SU-DHL-6 (cell line): Measurements from ENCODE around the gene STK32A.
"Not testable (repeated sequence)": the region's sequence is repeated elsewhere in the genome, so short reads cannot be mapped to it uniquely, and the experiment has no call there.

Source experiments
- H2AFZ ChIP-seq: fragments of 200-600 bp; sonication (generic); 2 replicates; pipeline ENCODE4 v1.6.1; 2014; ENCODE audit warnings: low read depth, mild to moderate bottlenecking, moderate library complexity, mixed read lengths, antibody characterized with exemption, low read length; ENCODE audit not compliant: severe bottlenecking
- H3F3A ChIP-seq: fragments of 200-600 bp; shearing (Covaris generic); 2 replicates; pipeline ENCODE4 v1.6.0; 2016; ENCODE audit warnings: antibody characterized with exemption, mild to moderate bottlenecking; ENCODE audit not compliant: insufficient read depth
- H3K27ac ChIP-seq: fragments of 200-600 bp; sonication (generic); 2 replicates; pipeline ENCODE4 v1.5.1; 2016; ENCODE audit warnings: low read depth, mild to moderate bottlenecking, low read length, moderate library complexity, mixed read lengths
- H3K27me3 ChIP-seq: fragments of 200-600 bp; sonication (generic), shearing (Covaris generic); 2 replicates; pipeline ENCODE4 v1.6.0; 2014; ENCODE audit warnings: mild to moderate bottlenecking, low read length
- H3K36me3 ChIP-seq: fragments of 200-600 bp; sonication (generic); 2 replicates; pipeline ENCODE4 v1.6.1; 2014; ENCODE audit warnings: mild to moderate bottlenecking, low read length, mixed read lengths
- H3K4me2 ChIP-seq: fragments of 300-600, 200-600 bp; shearing (Covaris generic), sonication (generic); 2 replicates; pipeline ENCODE4 v1.6.0; 2014; ENCODE audit warnings: low read length, low read depth, mild to moderate bottlenecking; ENCODE audit not compliant: poor library complexity, severe bottlenecking
- H3K4me3 ChIP-seq: fragments of 200-600 bp; sonication (generic); 2 replicates; pipeline ENCODE4 v1.5.1; 2014; ENCODE audit warnings: antibody characterized with exemption, low read length, mild to moderate bottlenecking, mixed read lengths; ENCODE audit not compliant: insufficient read depth, poor library complexity, severe bottlenecking
- H3K79me2 ChIP-seq: fragments of 200-600 bp; sonication (generic); 2 replicates; pipeline ENCODE4 v1.6.1; 2014; ENCODE audit warnings: mild to moderate bottlenecking, low read length, moderate library complexity; ENCODE audit not compliant: insufficient read depth
- H3K9ac ChIP-seq: fragments of 200-600 bp; sonication (generic); 2 replicates; pipeline ENCODE4 v1.7.0; 2014; ENCODE audit warnings: mild to moderate bottlenecking, low read length
- H3K9me2 ChIP-seq: fragments of 200-600 bp; sonication (generic); replicated peaks from 2 replicates; pipeline ENCODE4 v1.6.1; 2014; ENCODE audit warnings: low read length; ENCODE audit not compliant: insufficient read depth
- H3K9me3 ChIP-seq: fragments of 200-600 bp; sonication (generic); 2 replicates; pipeline ENCODE4 v1.6.1; 2014; ENCODE audit warnings: low read length, mixed read lengths; ENCODE audit not compliant: insufficient read depth
- H4K20me1 ChIP-seq: fragments of 200-600 bp; sonication (generic); 2 replicates; pipeline ENCODE4 v1.6.1; 2014; ENCODE audit warnings: low read depth, mild to moderate bottlenecking, antibody characterized with exemption, low read length, moderate library complexity, mixed read lengths
- CTCF ChIP-seq: fragments of 200-600 bp; sonication (generic); IDR thresholded peaks from one replicate; pipeline ENCODE4 v1.5.1; 2017; ENCODE audit warnings: antibody characterized with exemption, mild to moderate bottlenecking, low read length, moderate library complexity; ENCODE audit not compliant: insufficient read depth, poor library complexity, severe bottlenecking
- EZH2phosphoT487 ChIP-seq: fragments of 200-600 bp; sonication (generic), shearing (Covaris generic); conservative IDR thresholded peaks from 2 replicates; pipeline ENCODE4 v1.6.1; 2018; ENCODE audit warnings: mild to moderate bottlenecking, antibody characterized with exemption, low read length, moderate library complexity, mixed read lengths

Gene STK32A

GRCh38 chr5:147240266-147240985 lies 5.6 kb downstream of the STK32A start:
- H3F3A ChIP-seq = no peaks in the 10 kb centered on the region
- no peak overlapping the region for H3K4me2 ChIP-seq
- no peak for TF ChIP-seq CTCF
- no peak for TF ChIP-seq EZH2phosphoT487
- H3K36me3 ChIP-seq = no peaks in the 10 kb centered on the region
- H3K9me3 ChIP-seq = no peaks in the 10 kb centered on the region
- H3K27me3 ChIP-seq = no peaks in the 10 kb centered on the region
- H3K9me2 ChIP-seq = no peaks in the 10 kb centered on the region
- no peak overlapping the region for H2AFZ ChIP-seq
- H3K79me2 ChIP-seq = no peaks in the 10 kb centered on the region
- H3K27ac ChIP-seq = no peak overlapping the region
- no peak overlapping the region for H3K9ac ChIP-seq
- H4K20me1 ChIP-seq = no peaks in the 10 kb centered on the region
- no peak overlapping the region for H3K4me3 ChIP-seq

GRCh38 chr5:147243238-147243637 lies 8.4 kb downstream of the STK32A start:
- not testable (repeated sequence) for H3F3A ChIP-seq

GRCh38 chr5:147245381-147246165 lies 10.7 kb downstream of the STK32A start:
- no peak overlapping the region for H3K4me3 ChIP-seq
- H3K27me3 ChIP-seq = no peaks in the 10 kb centered on the region
- H4K20me1 ChIP-seq = no peaks in the 10 kb centered on the region
- H3K9me2 ChIP-seq = no peaks in the 10 kb centered on the region
- H3K79me2 ChIP-seq = no peaks in the 10 kb centered on the region
- H3K9me3 ChIP-seq = no peaks in the 10 kb centered on the region
- H3K36me3 ChIP-seq = no peaks in the 10 kb centered on the region
- no peak overlapping the region for H3K9ac ChIP-seq
- H3K4me2 ChIP-seq = no peak overlapping the region
- no peak overlapping the region for H2AFZ ChIP-seq
- TF ChIP-seq EZH2phosphoT487 = no peak
- TF ChIP-seq CTCF = no peak
- H3F3A ChIP-seq = no peaks in the 10 kb centered on the region
- no peak overlapping the region for H3K27ac ChIP-seq

More at GRCh38 chr5:147243238-147243637, 8.4 kb downstream of the STK32A start:
- H3K9ac ChIP-seq, H3K9me2 ChIP-seq, H3K4me3 ChIP-seq, H3K79me2 ChIP-seq, H3K9me3 ChIP-seq, H3K27me3 ChIP-seq, H2AFZ ChIP-seq, H3K4me2 ChIP-seq, H3K27ac ChIP-seq, H4K20me1 ChIP-seq, H3K36me3 ChIP-seq: not testable (repeated sequence)

- H3K36me3 ChIP-seq = no peaks in the 10 kb centered on the region
- no peaks in the 10 kb centered on the region for H4K20me1 ChIP-seq
- H3K27ac ChIP-seq = no peak overlapping the region
- H3K27me3 ChIP-seq = no peaks in the 10 kb centered on the region
- H3K9me2 ChIP-seq = no peaks in the 10 kb centered on the region
- H3K4me3 ChIP-seq = no peak overlapping the region
- no peak overlapping the region for H3K4me2 ChIP-seq
- H3K79me2 ChIP-seq = no peaks in the 10 kb centered on the region
- H2AFZ ChIP-seq = no peak overlapping the region
- no peaks in the 10 kb centered on the region for H3K9me3 ChIP-seq
- no peak overlapping the region for H3K9ac ChIP-seq
- no peak for TF ChIP-seq EZH2phosphoT487
- TF ChIP-seq CTCF = no peak
- no peaks in the 10 kb centered on the region for H3F3A ChIP-seq
Measured at GRCh38 chr5:147248561-147248960, 13.7 kb downstream of the STK32A start.
